ENCODE data around the gene DNAJC1.

DNAJC1 gene

DNA sequence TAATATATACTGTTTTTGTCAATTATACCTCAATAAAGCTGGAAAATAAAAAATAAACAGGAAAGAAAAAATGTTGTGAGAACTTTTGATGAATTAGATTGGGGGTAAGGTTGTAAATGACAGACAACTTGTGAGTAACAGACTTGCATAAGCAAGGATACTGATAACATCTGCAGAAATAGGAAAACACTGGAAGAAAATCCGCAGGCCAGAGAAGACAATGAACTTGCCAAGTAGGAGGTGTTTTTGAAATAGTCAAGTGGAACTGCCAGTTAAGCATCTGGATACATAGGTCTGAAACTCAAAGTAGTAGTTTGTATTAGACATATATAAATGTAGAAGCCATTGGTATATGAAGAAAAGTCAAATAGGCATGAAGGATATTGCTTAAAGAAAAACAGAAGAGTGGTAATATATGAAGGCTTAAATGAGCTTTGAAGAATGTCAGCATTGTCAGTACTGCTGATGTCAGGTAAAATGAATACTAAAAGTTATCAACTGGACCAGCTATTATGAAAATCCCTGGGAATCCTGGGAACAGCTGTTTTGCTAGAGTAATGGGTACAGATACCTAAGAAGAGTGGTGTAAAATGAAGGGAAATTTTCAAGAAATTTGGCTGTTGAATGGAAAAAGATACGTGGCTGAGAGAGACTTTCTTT is 58.7 kb downstream of the DNAJC1 start (continued):
- no peak for TF ChIP-seq ZNF112 (tag by site-specific recombination; IDR thresholded peaks at IDR 0.05)
- TF ChIP-seq ZSCAN23 (tag by site-specific recombination; IDR thresholded peaks at IDR 0.05): no peak
- TF ChIP-seq, protein P1, sequence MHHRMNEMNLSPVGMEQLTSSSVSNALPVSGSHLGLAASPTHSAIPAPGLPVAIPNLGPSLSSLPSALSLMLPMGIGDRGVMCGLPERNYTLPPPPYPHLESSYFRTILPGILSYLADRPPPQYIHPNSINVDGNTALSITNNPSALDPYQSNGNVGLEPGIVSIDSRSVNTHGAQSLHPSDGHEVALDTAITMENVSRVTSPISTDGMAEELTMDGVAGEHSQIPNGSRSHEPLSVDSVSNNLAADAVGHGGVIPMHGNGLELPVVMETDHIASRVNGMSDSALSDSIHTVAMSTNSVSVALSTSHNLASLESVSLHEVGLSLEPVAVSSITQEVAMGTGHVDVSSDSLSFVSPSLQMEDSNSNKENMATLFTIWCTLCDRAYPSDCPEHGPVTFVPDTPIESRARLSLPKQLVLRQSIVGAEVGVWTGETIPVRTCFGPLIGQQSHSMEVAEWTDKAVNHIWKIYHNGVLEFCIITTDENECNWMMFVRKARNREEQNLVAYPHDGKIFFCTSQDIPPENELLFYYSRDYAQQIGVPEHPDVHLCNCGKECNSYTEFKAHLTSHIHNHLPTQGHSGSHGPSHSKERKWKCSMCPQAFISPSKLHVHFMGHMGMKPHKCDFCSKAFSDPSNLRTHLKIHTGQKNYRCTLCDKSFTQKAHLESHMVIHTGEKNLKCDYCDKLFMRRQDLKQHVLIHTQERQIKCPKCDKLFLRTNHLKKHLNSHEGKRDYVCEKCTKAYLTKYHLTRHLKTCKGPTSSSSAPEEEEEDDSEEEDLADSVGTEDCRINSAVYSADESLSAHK (tag by site-specific recombination; IDR thresholded peaks at IDR 0.05): no peak
- no peak for TF ChIP-seq ZNF530 (tag by site-specific recombination; IDR thresholded peaks at IDR 0.05; ENCODE audit: low read depth)
- TF ChIP-seq, protein P2, sequence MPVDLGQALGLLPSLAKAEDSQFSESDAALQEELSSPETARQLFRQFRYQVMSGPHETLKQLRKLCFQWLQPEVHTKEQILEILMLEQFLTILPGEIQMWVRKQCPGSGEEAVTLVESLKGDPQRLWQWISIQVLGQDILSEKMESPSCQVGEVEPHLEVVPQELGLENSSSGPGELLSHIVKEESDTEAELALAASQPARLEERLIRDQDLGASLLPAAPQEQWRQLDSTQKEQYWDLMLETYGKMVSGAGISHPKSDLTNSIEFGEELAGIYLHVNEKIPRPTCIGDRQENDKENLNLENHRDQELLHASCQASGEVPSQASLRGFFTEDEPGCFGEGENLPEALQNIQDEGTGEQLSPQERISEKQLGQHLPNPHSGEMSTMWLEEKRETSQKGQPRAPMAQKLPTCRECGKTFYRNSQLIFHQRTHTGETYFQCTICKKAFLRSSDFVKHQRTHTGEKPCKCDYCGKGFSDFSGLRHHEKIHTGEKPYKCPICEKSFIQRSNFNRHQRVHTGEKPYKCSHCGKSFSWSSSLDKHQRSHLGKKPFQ (tag by site-specific recombination; IDR thresholded peaks at IDR 0.05): no peak
- no peak for TF ChIP-seq ZNF202 (tag by site-specific recombination; IDR thresholded peaks at IDR 0.05; ENCODE audit: borderline replicate concordance)
- no peak for TF ChIP-seq ZNF24 (tag by site-specific recombination; IDR thresholded peaks at IDR 0.05)
- no peak for TF ChIP-seq GLIS2 (tag by site-specific recombination; IDR thresholded peaks at IDR 0.05)
- TF ChIP-seq ZNF354C (tag by site-specific recombination; IDR thresholded peaks at IDR 0.05; ENCODE audit: borderline replicate concordance, low read depth): no peak
- no peak for TF ChIP-seq ZNF529 (tag by site-specific recombination; IDR thresholded peaks at IDR 0.05; ENCODE audit: insufficient replicate concordance)
- TF ChIP-seq ZNF184 (tag by site-specific recombination; IDR thresholded peaks at IDR 0.05): no peak
- no peak for TF ChIP-seq KLF1 (tag by site-specific recombination; IDR thresholded peaks at IDR 0.05)
- TF ChIP-seq ZNF776 (tag by site-specific recombination; IDR thresholded peaks at IDR 0.05; ENCODE audit: borderline replicate concordance): no peak

DNA sequence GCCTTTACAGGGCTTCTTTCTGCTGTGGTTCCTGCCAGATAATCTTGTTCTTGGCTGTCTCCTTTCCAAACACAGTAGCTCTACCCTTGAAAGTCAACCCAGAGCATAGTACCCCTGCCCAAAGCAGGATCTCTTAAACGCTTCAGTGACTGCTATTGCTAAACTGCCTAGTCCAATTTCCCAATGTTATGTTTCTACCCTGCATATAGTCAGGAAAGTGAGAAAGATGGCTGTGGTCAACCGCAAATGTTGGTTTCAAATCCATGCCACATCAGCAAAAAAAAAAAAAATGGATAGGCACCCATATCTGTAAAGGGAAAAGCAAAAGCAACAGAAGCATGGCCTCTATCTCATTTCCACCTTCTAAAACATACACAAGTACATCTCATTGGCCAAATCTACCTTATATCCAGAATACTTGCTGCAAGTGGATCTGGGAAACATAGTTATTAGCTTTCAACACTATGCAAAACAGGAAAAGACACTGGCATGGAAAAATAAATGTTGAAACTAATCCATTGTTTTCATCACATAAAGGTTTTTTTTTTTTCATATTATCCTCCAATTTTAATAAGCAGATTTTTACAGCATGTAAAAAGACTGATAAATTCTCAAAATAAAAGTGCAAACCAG is 59.8 kb downstream of the DNAJC1 start:
- ChIA-PET CTCF (interaction anchor here (0.6 to 0.7 kb wide), 4 partner anchors 10 to 428 kb away, joined by 3 to 5 read pairs (median 3); no protein-coding TSS in a partner anchor), POLR2A (no interaction called here)
- Histone ChIP-seq H3K4me3 (ENCODE audit: low read depth, low read length) (no peak overlapping the region), H3K9me3 (ENCODE audit: control insufficient read depth, insufficient read depth, low read depth, low read length) (no peaks in the 10 kb centered on the region), H3K36me3 (ENCODE audit: control insufficient read depth in 2 of 2, insufficient read depth in 1 of 2, low read length in 2 of 2) (no peaks in the 10 kb centered on the region), H3K4me1 (ENCODE audit: control insufficient read depth, insufficient read depth, low read length) (0 out of 2 replicates have a peak, but pooled peaks cover 4% of the 10 kb centered on the region), H3K27ac (ENCODE audit: extremely low read depth, low read depth, low read length) (no peak overlapping the region)
- TF ChIP-seq GLIS2 (tag by site-specific recombination; IDR thresholded peaks at IDR 0.05) (no peak), KLF9 (tag by site-specific recombination; IDR thresholded peaks at IDR 0.05; ENCODE audit: low read depth) (no peak), ZNF623 (tag by site-specific recombination; IDR thresholded peaks at IDR 0.05) (no peak), ZNF664 (tag by site-specific recombination; IDR thresholded peaks at IDR 0.05) (no peak)

DNA sequence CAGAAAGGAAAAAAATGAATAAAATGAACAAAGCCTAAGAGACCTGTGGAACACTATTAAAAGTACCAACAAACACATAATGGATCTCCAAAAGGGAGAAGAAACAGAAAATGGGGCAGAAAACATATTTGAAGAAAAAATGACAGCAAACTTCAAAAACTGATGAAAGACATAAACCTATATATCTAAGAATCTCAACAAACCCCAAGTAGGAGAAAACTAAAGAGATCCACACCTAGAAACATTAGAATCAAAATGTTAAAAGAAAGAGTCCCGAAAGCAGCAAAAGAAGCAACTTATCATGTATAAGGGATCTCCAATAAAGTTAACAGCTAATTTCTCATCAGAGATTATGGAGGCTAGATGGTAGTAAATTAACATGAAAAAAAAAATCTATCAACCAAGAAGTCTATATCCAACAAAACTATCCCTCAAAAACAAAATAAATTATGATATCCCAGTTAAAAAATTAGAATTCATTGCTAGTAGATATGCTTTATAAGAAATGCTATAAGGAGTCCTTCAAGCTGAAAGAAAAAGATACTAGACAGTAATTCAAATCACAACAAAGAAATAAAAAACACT is 68.0 kb downstream of the DNAJC1 start:
- H3K4me3 ChIP-seq (ENCODE audit: low read depth, low read length): no peak overlapping the region
- no peaks in the 10 kb centered on the region for H3K9me3 ChIP-seq (ENCODE audit: control insufficient read depth, insufficient read depth, low read depth, low read length)
- ChIA-PET POLR2A (no interaction called here), CTCF (interaction anchor here (0.7 kb wide), 1 partner anchor 445 kb away, joined by 3 read pairs; no protein-coding TSS in a partner anchor)
- H3K4me1 ChIP-seq (ENCODE audit: control insufficient read depth, insufficient read depth, low read length): no peaks in the 10 kb centered on the region
- no peak overlapping the region for H3K27ac ChIP-seq (ENCODE audit: extremely low read depth, low read depth, low read length)
- H3K36me3 ChIP-seq (ENCODE audit: control insufficient read depth in 2 of 2, insufficient read depth in 1 of 2, low read length in 2 of 2): no peaks in the 10 kb centered on the region
- TF ChIP-seq SETDB1 (IDR thresholded peaks at IDR 0.05; ENCODE audit: insufficient read length, low read length) (peak; percentile 94), HOXD13 (CRISPR knock-in tag; IDR thresholded peaks at IDR 0.05; ENCODE audit: borderline replicate concordance) (no peak), ZNF558 (tag by site-specific recombination; IDR thresholded peaks at IDR 0.05) (peak; percentile 100), ZNF529 (tag by site-specific recombination; IDR thresholded peaks at IDR 0.05; ENCODE audit: insufficient replicate concordance) (peak; percentile 15)
- TF ChIP-seq, protein P3, sequence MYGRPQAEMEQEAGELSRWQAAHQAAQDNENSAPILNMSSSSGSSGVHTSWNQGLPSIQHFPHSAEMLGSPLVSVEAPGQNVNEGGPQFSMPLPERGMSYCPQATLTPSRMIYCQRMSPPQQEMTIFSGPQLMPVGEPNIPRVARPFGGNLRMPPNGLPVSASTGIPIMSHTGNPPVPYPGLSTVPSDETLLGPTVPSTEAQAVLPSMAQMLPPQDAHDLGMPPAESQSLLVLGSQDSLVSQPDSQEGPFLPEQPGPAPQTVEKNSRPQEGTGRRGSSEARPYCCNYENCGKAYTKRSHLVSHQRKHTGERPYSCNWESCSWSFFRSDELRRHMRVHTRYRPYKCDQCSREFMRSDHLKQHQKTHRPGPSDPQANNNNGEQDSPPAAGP (tag by site-specific recombination; IDR thresholded peaks at IDR 0.05): no peak
